HL-60 (cell line): Measurements from ENCODE around the gene KCNK5.

ENCODE experiments used
- DNase-seq, 2 experiments: peaks; one replicate each; pipeline ENCODE4 v3.0.0-alpha.2; 2010 to 2020; ENCODE audit warnings: low read depth in 1 of 2, low spot score in 1 of 2
- H3K27ac ChIP-seq: fragments of 250-450 bp; sonication (Bioruptor Pico); replicated peaks from 2 replicates; pipeline ENCODE4 v1.5.1; 2020; ENCODE audit warnings: mild to moderate bottlenecking, moderate library complexity
- H3K27me3 ChIP-seq: fragments of 250-450 bp; sonication (Bioruptor Pico); 2 replicates; pipeline ENCODE4 v1.5.1; 2021; ENCODE audit warnings: mild to moderate bottlenecking, moderate library complexity; ENCODE audit not compliant: insufficient read depth, poor library complexity, severe bottlenecking
- H3K4me3 ChIP-seq: replicated peaks from 2 replicates; pipeline ENCODE4 v1.5.1; 2011; ENCODE audit warnings: mild to moderate bottlenecking, control low read depth, low read length; ENCODE audit not compliant: insufficient read depth
- GABPA ChIP-seq: IDR thresholded peaks from 2 replicates; pipeline ENCODE4 v1.6.1; 2012; ENCODE audit warnings: low read depth
- POLR2AphosphoS5 ChIP-seq: IDR thresholded peaks from 2 replicates; pipeline ENCODE4 v1.6.1; 2012; ENCODE audit warnings: low read depth
- SPI1 ChIP-seq: IDR thresholded peaks from 2 replicates; pipeline ENCODE4 v1.6.1; 2012; ENCODE audit warnings: low read depth, mild to moderate bottlenecking, borderline replicate concordance
- TF ChIP-seq, protein P1 (sequence below): IDR thresholded peaks from 2 replicates; pipeline ENCODE4 v1.6.1; 2012; ENCODE audit warnings: low read depth; ENCODE audit not compliant: insufficient replicate concordance
- TF ChIP-seq, protein P2 (sequence below): IDR thresholded peaks from one replicate; pipeline ENCODE4 v1.5.1; 2011; ENCODE audit warnings: low read length, control low read depth, inconsistent platforms; ENCODE audit not compliant: insufficient read depth

KCNK5 gene

DNA sequence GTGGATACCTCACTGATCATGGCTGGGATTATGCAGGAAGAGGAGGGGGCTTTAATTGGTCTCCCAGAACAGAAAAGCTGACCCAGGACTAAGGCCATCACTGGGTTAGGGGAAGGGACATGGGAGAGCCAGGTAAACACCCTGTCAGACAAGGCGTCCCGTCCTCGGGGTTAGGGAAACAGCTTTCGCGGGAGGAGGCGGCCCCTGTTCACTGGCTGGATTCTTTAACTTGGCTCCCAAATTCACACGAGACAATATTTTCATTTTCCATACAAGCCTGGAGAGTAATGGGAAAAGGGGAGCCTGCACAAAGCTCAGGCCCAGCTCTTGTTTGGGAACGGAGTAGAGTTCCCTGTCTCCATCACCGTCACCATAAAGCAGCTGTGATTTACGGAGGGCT lies 29.3 kb downstream of the KCNK5 start:
- no peak for DNase-seq
- Histone ChIP-seq H3K4me3 (no peak overlapping the region), H3K27me3 (no peaks in the 10 kb centered on the region), H3K27ac (no peak overlapping the region)
- TF ChIP-seq, protein P1, sequence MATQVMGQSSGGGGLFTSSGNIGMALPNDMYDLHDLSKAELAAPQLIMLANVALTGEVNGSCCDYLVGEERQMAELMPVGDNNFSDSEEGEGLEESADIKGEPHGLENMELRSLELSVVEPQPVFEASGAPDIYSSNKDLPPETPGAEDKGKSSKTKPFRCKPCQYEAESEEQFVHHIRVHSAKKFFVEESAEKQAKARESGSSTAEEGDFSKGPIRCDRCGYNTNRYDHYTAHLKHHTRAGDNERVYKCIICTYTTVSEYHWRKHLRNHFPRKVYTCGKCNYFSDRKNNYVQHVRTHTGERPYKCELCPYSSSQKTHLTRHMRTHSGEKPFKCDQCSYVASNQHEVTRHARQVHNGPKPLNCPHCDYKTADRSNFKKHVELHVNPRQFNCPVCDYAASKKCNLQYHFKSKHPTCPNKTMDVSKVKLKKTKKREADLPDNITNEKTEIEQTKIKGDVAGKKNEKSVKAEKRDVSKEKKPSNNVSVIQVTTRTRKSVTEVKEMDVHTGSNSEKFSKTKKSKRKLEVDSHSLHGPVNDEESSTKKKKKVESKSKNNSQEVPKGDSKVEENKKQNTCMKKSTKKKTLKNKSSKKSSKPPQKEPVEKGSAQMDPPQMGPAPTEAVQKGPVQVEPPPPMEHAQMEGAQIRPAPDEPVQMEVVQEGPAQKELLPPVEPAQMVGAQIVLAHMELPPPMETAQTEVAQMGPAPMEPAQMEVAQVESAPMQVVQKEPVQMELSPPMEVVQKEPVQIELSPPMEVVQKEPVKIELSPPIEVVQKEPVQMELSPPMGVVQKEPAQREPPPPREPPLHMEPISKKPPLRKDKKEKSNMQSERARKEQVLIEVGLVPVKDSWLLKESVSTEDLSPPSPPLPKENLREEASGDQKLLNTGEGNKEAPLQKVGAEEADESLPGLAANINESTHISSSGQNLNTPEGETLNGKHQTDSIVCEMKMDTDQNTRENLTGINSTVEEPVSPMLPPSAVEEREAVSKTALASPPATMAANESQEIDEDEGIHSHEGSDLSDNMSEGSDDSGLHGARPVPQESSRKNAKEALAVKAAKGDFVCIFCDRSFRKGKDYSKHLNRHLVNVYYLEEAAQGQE: no peak
- TF ChIP-seq GABPA (no peak), POLR2AphosphoS5 (no peak), SPI1 (no peak)
- TF ChIP-seq, protein P2, sequence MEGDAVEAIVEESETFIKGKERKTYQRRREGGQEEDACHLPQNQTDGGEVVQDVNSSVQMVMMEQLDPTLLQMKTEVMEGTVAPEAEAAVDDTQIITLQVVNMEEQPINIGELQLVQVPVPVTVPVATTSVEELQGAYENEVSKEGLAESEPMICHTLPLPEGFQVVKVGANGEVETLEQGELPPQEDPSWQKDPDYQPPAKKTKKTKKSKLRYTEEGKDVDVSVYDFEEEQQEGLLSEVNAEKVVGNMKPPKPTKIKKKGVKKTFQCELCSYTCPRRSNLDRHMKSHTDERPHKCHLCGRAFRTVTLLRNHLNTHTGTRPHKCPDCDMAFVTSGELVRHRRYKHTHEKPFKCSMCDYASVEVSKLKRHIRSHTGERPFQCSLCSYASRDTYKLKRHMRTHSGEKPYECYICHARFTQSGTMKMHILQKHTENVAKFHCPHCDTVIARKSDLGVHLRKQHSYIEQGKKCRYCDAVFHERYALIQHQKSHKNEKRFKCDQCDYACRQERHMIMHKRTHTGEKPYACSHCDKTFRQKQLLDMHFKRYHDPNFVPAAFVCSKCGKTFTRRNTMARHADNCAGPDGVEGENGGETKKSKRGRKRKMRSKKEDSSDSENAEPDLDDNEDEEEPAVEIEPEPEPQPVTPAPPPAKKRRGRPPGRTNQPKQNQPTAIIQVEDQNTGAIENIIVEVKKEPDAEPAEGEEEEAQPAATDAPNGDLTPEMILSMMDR: no peak

DNA sequence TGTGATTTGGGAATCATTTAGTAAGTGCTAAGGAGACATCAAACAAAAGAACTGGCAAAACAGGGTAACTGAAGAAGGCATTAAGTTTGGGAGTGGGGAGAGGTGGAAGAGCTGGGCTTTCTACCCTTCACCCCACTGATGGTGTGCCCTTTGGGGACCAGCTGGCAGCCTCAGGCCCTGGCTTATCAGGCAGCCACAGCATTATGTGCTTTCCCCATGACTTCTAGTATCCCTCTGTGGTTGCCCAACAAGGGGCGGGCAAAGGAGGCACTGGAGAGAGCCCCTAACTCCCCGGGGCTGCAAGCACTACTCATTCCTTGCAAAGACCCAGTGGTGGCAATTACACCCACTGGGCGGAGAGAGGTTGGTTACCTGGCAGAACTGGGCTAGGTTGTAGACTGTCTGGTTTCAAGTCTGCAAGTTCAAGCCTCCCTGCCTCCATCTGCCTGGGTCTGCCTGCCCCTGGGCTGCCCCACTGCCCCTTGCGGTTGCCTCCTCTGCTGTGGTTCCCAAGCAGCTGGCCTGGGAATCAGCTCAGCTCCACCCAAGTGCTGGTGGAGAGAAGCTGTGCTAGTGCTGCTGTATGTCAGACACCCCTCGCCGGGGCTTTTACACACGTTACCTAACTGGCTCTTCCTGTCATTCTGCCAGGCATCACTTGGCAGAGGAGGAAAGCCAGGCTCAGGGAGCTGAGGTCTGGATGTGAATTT lies 29.9 kb downstream of the KCNK5 start:
- Histone ChIP-seq H3K27ac (no peak overlapping the region), H3K27me3 (no peaks in the 10 kb centered on the region), H3K4me3 (no peak overlapping the region)
- no peak for DNase-seq
- TF ChIP-seq SPI1 (no peak), POLR2AphosphoS5 (no peak), GABPA (no peak)
- TF ChIP-seq, protein P1: no peak
- TF ChIP-seq, protein P2: no peak

DNA sequence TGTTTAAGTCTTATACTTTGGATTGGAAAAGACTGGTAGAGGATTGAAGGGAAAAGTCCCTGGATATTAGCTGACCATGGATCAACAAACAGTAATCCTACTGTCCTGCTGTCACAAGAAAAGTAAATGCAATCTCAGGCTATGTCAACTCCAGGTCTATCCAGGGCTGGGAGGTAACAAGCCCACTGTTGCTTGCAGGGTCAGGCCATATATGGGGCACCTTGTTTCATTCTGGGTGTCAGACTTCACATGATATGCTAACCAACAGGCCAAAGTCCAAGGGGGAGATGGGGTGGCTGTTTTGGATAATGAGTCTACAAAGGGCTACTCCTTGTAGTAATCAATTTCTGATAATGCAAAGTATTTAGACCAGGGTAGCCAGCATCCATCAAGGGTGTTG lies 30.7 kb downstream of the KCNK5 start:
- TF ChIP-seq GABPA: no peak
- TF ChIP-seq, protein P2: no peak
- TF ChIP-seq, protein P1: no peak
- TF ChIP-seq POLR2AphosphoS5: no peak
- no peak for TF ChIP-seq SPI1
- no peak overlapping the region for H3K27ac ChIP-seq
- no peak overlapping the region for H3K4me3 ChIP-seq
- no peaks in the 10 kb centered on the region for H3K27me3 ChIP-seq
- DNase-seq: no peak
